NOMO-1 treated with dmso at 0.1 percent for 144 hours (cell line): ENCODE results near the gene TSPYL6.

Source experiments
- DNase-seq: peaks from one replicate; lab custom pipeline; 2025; ENCODE audit not compliant: unreplicated experiment; lab: John Stamatoyannopoulos, UW

The TSPYL6 gene

DNA sequence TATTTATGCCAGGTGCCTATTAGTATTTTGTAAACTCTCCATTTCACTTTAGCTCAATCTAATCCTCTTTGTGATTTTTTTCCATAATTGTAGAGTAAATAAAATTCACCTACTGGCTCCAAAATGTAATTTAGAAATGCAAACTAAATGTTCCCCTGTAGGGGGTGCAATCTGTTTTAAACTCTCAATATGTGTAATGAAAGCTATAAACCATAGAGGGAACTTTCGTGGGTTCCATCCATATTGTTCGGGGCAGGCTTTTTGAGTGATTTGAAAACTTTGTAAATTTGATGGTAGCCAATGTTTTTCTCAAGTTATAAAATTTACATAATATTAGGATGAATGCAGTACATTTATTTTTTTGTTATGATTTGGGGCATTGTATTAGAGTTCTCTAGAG lies 49.4 kb downstream of the TSPYL6 start:
- DNase-seq, result no peak

DNA sequence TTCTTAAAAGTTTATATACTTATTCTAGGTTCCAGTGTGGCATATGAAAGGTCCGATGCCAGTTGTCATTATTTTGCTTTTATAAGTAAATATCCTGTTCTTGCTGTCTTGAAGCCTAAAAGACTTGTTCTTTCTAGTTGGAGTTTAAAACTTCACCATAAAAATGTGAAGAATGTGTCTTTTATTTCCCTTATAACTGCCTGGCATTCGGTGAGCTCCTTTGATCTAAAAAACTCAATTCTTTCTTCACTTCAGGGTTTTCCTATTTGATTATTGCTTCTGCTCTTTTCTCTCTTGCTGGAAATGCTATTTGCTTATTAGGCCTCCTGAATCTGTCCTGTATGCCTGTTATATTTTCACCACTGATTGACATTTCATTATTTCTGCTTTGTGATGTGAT lies 51.6 kb downstream of the TSPYL6 start:
- no peak for DNase-seq
